ENCODE results near the gene PIK3R1.

DNA sequence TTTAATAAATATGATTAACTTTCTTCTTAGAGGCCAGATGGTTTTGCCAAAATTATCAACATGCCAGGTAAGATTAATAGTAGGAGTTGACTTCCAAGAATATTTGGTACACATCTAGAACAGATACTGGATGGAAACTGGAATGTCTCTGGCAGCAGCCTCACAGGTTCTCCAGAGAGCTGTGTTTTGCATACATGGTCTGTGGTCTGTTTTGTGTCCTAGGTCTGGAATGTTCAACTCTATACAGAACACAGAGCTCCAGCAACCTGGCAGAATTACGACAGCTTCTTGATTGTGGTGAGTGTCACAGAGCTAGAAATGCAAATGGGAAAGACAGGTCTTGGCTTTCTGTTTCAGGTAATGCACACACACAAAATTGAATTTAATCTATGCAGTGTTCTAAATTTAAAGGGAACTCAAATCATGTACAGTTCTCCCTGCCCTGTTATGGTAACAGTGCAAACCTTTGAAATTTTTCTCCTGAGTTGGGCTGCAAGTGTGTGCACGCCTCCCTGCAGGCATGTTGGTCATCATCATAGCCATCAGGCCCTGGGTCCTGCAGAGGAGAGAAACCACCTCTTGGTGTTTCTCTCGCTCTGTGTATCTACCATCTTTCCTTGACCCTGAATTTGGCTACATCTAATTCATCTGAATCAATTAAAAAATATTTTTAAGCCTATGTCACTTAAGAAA, 58.3 kb downstream of the PIK3R1 start:
- no peak for TF ChIP-seq POLR2A (IDR thresholded peaks at IDR 0.05)
- TF ChIP-seq, protein P1, sequence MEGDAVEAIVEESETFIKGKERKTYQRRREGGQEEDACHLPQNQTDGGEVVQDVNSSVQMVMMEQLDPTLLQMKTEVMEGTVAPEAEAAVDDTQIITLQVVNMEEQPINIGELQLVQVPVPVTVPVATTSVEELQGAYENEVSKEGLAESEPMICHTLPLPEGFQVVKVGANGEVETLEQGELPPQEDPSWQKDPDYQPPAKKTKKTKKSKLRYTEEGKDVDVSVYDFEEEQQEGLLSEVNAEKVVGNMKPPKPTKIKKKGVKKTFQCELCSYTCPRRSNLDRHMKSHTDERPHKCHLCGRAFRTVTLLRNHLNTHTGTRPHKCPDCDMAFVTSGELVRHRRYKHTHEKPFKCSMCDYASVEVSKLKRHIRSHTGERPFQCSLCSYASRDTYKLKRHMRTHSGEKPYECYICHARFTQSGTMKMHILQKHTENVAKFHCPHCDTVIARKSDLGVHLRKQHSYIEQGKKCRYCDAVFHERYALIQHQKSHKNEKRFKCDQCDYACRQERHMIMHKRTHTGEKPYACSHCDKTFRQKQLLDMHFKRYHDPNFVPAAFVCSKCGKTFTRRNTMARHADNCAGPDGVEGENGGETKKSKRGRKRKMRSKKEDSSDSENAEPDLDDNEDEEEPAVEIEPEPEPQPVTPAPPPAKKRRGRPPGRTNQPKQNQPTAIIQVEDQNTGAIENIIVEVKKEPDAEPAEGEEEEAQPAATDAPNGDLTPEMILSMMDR (IDR thresholded peaks at IDR 0.05): no peak
- no peak for TF ChIP-seq EP300 (IDR thresholded peaks at IDR 0.05)
- no peak for TF ChIP-seq POLR2AphosphoS5 (IDR thresholded peaks at IDR 0.05)
